Skeletal muscle cell (primary cell): ENCODE measurements around the gene VIT.
"Not testable (repeated sequence)": the region's sequence is repeated elsewhere in the genome, so short reads cannot be mapped to it uniquely, and the experiment has no call there.

Source experiments
- DNase-seq: peaks from one replicate; pipeline ENCODE4 v3.0.0-alpha.2; 2010; ENCODE audit warnings: low read depth
- H3K4me3 ChIP-seq: 2 replicates; pipeline ENCODE4 v1.5.1; 2011; ENCODE audit warnings: low read depth, mild to moderate bottlenecking, control low read depth, low read length, moderate library complexity

Gene VIT

DNA sequence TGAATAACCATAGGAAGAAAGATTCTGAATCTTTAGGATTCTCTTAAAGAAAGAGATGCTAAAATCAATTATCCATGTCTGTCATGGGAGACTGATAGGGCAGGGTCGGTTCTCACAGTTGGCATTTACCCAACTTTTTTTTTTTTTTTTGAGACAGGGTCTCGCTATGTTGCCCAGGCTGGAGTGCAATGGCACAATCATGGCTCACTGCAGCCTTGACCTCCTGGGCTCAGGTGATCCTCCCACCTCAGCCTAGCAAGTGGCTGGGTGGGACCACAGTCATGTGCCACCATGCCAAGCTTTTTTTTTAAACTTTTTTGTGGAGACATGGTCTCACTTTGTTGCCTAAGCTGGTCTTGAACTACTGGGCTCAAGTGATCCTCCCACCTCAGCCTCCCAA, 128.2 kb downstream of the VIT start:
- H3K4me3 ChIP-seq, DNase-seq: not testable (repeated sequence)

DNA sequence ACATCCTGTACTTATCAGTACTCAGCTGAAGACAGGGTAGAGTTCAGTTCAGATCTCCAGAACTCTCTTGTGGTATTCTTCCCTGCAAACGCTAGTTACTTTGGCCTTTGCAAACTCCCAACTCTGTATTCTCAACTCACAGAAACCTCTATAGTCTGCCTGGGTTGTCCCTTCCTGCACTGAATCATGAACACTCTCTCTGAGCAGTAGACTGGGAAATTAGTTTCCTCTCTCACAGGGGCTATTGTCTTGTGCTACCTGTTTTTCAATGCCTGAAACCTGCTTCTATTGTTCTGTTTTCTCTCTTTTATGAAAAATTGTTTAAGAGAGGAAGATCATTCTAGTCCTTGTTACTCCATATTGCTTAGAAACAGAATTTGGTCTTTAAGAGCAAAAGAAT, 134.7 kb downstream of the VIT start:
- no peak overlapping the region for H3K4me3 ChIP-seq
- DNase-seq: no peak

DNA sequence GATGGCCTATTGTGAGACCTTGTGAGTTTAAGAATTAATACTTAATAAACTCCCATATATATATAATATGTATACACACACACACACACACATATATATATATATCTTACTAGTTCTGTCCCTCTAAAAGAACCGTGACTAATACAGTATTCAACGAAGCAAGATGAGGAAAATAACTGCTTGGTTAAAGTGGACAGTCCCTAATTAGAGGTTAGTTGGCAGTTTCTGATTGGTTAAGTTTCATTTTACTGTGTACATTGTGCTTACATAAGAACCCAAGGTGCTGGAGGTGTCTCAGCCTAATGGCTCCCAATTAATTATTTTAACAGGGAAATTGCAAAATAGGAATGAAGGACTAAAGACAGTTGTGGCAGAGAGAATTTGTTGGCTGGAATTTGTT, 137.7 kb downstream of the VIT start:
- no peak overlapping the region for H3K4me3 ChIP-seq
- no peak for DNase-seq

DNA sequence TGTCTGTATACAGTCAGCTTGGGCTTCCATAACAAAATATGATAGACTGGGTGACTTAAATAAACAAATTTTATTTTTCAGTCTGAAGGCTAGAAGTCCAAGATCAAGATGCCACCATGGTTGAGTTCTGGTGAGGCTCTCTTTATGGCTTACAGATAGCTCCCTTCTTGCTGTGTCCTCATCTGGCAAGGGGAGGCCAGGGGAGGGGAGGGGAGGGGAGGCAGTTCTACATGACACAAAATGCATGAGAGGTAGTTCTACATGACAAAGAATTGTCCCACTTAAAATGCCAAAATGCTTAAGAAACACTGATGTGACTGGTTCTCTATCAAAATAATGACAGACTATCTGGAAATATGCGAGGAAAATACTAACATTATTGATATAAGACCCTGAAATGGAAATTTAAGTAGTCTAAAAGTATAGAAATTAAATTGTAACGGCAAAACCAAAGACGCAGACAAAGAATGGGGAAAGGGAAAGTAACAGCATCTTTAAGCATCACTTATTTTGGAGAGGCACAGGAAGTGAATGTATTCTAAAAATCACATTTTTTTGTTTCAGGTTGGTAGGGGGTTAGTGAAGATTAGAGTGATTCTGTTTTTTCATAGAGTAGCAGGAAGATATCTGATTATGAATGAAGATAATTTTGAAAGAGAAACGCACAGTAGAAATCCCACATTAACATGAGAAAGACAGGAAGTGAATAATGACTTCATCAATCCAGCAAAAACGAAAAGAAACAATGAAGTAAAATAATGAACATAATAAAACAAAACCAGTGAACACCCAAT, 138.4 kb downstream of the VIT start:
- no peak for DNase-seq
- no peak overlapping the region for H3K4me3 ChIP-seq

DNA sequence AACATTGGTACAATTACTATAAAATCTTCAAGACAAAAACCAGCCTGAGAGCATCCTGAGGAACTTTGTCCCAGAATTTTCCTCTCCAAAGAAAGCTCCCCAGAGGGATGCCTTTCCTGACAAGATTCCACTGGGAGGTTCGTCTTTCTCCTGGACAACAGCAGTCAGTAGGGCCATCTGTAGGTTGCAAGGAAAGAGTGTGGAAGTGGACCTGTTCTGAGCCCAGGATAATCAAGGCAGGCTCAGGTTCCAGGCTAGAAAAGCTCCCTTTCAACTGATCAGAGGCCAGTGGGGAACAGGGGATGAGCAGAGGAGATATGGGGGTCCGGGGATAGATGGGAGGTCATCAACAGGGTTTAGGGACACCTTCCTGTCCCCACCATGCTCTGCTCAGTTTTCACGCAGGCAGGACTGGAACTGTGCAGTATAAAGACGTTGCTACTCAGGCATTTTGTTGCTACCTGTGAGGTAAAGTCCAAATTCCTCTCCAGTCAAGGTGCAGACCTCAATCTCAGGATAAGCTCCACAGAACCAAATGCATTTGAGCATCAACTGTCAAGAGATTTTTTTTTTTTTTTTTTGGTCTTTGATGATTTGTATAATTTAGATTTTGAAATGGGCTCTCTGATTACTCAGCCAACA, 143.6 kb downstream of the VIT start:
- no peak for DNase-seq
- H3K4me3 ChIP-seq: no peak overlapping the region

DNA sequence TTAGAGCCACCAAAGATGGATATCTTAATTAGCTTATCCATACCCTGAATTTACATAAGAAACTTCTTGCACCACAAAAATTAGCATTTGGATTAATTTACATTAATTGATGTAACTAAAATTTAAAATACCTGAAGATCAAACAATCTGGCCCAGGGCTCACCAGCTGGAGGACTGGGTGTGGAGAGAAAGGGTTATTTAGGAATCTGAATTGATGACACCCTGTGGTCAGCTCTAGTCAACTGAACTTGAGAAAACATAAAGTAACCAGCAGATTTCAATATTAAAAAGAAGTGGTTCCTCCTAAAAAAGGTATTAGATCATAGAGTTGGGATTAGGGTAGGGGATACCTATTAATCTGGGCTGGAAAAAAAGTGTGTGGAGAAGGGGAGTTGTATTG, 147.3 kb downstream of the VIT start:
- no peak overlapping the region for H3K4me3 ChIP-seq
- DNase-seq: no peak

DNA sequence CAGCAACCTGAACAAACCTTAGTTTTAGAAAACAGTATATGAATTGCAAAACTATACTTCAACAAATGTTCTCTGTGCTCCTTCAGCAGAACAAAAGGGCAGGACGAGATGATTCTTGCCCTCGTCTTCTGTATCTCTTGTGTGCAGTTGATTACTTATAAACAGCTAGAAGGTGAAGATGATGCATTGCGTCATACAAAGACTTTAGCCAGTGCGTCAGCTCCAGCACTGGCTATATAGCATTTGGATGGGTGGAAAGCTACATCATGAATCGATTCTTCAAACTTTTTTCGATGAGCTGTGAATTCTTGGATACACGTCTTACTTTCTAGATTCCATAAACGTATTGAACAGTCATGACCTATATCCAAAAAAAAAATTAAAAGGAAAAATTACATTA, 152.8 kb downstream of the VIT start:
- H3K4me3 ChIP-seq: no peak overlapping the region
- no peak for DNase-seq

DNA sequence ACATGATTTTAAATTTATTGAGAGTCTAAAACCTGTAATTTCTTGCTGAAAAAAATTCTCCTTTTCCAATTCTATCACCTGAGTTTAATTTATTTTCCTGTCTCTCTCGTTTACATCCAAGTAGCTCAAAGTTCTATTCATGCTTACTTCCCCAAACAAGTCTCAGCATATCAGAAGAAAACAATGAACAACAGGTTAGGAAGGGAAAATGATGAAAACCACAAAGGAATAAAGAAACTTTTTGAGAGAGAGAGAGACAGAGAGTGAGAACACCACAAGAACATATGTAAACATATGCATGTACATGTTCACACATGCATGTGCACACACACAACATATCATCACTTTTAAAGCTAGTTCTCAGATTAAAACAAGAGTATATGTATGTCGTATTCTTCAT, 157.7 kb downstream of the VIT start:
- H3K4me3 ChIP-seq: no peak overlapping the region
- no peak for DNase-seq

DNA sequence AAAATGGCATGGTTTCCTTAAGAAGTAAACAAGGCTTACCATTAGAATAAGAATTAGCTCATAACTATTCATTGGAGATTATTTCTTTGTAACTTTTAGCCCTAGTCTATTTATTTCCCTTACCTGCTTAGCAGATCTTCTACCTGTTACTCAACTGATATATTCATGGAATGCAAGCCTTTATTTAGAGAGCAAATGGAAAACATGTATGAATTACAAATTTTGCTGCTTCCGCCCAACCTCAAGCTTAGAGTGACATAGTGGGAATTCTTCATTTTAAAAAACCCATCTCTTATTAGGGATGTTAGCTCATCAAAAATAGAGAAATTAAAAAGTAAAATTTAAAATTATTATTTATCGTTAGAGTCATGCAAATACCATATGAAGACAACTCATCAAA, 158.9 kb downstream of the VIT start:
- no peak for DNase-seq
- no peak overlapping the region for H3K4me3 ChIP-seq

DNA sequence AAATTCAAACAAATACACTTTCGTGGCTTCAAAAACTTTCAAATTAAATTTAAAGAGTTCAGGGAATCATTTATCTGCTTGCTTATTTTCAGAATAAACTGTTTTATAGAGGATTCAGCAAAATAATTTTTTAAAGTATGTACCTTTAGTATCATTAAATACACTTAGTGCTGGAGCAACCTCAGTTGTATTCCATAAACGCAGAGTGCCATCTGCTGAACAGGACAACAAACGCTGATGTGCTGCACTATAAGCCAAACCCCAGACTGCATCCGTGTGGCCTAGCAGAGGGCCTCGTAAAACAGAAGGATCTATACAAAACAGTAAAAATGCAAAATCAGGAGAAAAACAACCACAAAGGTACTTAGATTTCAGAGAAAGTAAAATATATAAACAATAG, 161.2 kb downstream of the VIT start:
- no peak overlapping the region for H3K4me3 ChIP-seq
- DNase-seq: no peak

DNA sequence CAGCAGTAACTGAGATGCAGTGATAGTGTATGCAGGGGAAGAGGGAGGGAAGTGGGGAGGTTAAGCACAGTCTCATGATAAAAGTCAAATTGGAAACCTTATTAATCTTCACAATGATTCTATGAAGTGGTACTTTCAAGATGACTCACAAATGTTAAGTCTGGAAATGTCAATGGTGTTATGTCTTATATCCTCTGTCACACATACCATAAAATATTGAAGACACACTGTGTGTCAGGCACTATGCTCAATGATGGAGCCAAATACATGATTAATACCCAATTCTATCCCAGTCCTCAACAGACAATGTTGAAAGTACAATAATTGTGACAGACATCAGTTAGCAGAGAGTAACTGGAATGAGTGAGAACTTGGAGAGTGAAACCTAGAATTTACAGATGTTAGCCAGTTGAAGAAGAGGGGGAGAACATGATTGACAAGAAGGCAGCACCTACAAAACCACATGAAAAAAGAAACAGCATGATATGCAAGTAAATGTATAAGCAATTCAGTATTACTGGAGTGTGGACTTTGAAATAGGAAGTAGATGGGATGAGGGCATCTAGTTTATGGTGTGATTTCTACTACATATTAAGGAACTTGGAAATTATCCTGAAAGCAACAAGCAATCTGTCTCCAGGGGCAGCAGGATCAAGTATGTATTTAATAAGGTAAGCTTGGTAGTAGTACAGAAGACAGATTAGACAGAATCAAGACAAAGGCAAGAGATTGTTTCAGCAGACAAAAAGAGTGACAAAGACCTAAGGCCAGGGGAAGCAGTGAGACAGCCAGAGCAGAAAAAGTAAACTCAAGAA, 162.3 kb downstream of the VIT start:
- no peak overlapping the region for H3K4me3 ChIP-seq
- DNase-seq: no peak

DNA sequence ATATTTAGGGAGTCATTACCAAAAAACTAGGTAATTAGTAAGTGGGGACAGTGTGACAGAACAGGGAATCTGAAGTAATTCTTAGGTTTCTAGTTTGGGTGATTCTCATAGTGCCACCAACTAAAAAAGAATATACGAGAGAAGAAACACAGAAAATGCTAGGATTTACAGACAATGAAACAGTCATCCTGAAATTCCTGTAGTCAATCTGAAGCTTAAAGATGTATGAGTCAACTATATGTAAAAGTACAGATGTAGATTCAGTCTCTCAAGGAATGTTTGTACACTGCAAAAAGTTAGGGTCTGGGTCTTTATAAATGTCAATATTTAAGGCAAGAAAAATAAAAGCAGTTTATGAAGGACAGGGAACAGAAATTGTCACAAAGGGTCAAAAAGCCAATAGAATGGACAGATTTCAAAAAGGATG, 162.9 kb downstream of the VIT start:
- no peak overlapping the region for H3K4me3 ChIP-seq
- no peak for DNase-seq

DNA sequence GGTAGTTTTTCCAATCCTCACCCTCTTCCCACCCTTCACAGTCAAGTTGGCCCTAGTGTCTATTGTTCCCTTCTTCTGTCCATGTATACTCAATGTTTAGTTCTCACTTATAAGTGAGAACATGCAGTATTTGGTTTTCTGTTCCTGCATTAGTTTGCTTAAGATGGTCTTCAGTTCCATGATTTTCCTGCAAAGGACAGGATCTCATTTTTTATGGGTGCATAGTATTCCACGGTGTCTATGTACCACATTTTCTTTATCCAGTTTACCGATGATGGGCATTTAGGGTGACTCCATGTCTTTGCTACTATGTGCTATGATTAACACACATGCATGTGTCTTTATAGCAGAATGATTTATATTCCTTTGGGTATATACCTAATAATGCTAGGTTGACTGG, 165.4 kb downstream of the VIT start:
- no peak for DNase-seq
- no peak overlapping the region for H3K4me3 ChIP-seq
